DMS79 treated with DMSO at 0.1 percent for 48 hours (cell line): ENCODE data around the gene MSTN.
"Not testable (repeated sequence)": the region's sequence is repeated elsewhere in the genome, so short reads cannot be mapped to it uniquely, and the experiment has no call there.

Source experiments
- DNase-seq: peaks from one replicate; lab custom pipeline; 2025; lab: John Stamatoyannopoulos, UW

The MSTN gene

DNA sequence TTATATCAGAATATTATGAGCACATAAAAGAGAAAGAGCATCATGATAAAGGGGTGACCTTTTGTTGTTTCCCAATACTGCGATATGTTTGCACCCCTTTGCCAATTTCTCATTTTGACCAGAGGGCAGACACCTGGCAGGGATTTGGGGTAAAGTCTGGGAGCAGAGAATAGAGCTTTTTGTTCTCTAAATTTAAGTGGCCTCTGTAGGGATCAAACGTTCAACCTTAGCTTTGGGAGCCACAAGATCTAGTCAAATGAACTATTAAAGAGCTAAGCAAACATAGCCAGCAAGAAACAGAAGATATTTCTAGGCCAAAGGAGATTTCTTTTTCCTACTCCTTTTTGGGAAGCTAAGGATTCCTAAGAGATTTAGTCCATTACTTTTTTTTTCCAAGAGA is 1.1 kb upstream of the MSTN start:
- DNase-seq = no peak

GRCh38 chr2:190062053-190062452 is 476 bp downstream of the MSTN start:
- DNase-seq = no peak

DNA sequence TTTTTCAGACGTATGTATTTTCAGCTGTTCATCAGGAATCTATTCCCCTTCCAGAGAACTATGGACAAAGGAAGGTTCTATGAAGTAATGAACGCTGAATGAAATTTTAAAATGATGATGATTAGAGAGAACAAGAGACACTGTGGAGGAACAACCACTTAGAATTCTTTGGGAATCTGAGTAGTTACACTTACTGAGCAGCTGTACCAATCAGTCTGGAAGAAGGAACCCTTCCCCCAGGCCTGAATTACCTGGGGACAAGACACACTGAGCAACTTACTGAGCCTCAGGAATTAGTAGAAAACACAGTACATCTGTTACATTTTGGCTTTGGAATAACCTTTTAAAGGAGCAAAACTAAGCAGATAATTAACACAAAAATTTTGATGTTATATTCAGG is 1.9 kb downstream of the MSTN start:
- DNase-seq = no peak

DNA sequence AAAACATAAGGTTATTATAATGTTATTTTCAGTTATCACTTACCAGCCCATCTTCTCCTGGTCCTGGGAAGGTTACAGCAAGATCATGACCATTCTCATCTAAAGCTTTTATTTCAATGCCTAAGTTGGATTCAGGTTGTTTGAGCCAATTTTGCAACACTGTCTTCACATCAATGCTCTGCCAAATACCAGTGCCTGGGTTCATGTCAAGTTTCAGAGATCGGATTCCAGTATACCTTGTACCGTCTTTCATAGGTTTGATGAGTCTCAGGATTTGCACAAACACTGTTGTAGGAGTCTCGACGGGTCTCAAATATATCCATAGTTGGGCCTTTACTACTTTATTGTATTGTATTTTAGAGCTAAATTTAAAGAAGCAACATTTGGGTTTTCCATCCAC is 2.5 kb downstream of the MSTN start:
- no peak for DNase-seq

DNA sequence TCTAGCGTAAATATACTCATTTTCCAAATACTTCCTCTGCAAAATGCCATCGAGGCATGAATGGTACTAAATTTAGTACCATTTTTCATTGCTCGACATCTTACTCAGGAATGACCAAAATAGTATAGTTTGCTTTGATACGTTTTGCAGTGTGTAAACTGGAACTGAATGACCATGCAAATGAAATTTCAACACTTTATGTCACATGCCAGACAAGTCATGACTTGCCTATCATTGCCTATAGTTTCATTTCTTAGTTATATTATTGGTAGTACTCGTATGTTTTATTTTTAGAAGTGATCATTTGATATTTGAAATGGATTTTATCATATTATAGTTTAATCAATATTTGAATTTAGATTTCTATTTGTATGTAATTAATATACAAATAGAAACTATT is 9.1 kb downstream of the MSTN start:
- DNase-seq = no peak

GRCh38 chr2:190052307-190052706 is 10.2 kb downstream of the MSTN start:
- DNase-seq = no peak

DNA sequence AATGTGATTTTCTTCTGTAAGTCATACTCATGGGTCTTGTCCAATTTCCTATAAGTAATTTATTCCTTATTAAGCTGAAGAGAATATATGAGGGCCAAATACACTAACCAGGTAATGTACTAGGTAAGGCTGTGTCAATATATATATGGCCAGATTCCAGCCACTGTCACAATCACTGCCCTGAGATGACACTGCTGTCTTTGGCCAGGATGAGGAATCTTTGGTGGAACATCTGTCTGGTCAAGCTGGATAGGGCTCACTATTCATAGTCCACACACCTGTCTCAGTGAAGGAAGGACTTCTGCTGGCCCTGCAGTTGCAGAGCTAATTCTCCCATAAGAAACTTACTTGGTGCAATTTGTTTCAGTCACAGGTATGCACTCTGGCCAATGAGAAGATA is 11.3 kb downstream of the MSTN start:
- DNase-seq = no peak

DNA sequence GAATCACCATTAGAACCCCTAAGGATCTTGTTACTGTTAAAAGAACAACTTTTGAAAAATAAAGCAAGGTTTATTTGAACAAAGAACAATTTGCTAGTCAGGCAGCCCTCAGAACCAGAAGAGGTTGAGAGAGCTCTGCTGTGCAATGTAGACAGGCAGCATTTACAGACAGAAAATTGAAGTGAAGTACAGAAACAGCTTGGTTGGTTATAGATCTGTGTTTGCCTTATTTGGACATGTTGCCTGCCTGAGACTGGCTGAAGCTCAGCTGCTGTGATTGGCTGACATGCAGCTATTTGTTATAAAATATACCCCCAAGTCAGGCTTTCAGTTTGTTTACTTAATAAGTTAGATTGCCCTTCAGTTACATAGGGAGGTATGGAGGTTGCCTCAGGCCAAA is 12.5 kb downstream of the MSTN start:
- DNase-seq = no peak

DNA sequence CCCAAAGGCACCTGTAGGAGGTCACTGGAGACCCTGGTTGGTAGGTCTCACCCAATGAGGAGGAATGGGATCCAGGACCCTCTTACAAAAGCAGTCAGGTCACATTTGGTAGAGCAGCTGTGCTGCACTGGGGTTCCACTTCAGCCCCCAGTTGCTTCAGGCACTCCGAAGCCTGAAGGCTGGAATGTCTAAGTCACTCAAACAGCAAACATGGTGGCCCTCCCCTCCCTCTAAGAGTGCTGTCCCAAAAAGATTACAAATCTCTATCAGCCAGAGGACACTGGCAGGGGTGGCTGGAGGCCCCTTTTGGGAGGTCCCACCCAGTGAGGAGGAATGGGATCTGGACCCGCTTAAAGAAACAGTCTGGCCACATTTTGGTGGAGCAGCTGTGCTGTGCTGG is 17.7 kb downstream of the MSTN start:
- DNase-seq = no peak

DNA sequence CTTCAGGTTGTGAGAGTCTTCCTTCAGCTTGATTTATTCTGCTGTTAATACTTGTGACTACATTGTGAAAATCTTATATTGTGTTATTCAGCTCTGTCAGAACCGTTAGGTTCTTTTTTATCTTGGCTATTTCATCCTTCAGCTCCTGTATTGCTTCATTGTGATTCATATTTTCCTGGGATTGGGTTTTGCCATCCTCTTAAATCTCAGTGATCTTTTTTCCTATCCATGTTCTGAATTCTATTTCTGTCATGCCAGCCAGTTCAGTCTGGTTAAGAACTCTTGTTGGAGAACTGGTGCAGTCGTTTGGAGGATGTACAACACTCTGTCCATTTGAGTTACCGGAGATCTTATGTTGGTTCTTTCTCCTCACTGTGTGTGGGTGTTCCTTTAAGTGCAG is 19.1 kb downstream of the MSTN start:
- DNase-seq = no peak

DNA sequence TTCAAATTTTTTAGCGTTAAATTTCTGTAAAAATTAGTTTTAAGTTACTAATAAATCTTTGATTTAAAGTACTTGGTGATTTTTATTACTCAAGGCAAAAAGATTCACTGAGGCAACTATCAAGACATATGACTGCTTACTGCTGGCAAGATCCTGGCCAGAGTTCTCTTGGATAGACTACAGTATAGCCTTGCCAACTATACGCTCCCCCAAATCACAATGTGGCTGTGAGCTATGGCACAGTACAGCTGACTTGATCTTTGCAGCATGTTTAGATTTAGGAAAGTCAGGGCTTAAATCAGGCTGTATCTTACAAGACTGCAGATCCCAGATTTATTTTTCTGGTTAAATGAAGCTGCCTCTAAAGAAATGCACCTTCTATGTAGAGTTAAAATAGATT is 26.5 kb downstream of the MSTN start:
- no peak for DNase-seq

GRCh38 chr2:190034417-190034816 is 28.1 kb downstream of the MSTN start:
- DNase-seq = not testable (repeated sequence)

- DNase-seq = no peak
Observed at GRCh38 chr2:190031969-190032618, 30.4 kb downstream of the MSTN start.

DNA sequence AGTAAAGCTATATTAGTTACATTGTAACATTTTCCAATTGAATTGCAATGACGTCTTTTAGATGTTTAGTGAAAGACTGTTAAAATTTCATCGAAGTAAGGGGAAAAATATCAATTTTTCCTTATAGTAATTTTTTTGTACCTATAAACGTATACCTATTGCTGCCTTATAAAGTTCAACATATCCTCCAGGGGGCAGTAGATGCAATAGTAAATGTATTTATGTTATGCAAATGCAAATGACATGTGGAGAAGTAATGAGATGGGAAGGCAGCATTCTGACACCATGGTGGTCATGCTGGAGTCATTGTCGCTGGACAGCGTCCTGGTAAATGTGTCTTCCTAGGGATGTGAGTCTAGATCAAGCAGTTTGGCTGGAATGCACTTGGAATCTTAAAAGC is 38.7 kb downstream of the MSTN start:
- no peak for DNase-seq

DNA sequence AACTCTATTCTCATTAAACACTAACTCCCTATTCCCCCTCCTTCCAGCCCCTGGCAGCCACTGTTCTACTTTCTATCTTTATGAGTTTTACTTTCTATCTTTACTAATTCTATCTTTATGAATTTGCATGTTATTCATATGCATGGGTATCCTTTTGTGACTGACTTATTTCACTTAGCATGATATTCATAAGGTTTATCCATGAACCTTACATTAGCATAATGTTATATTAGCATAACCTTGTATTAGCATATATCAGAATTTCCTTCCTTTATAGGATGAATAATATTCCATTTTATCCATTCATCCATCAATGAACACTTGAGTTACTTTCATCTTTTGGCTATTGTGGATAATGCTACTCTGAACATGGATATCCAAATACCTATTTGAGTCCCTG is 41.8 kb downstream of the MSTN start:
- DNase-seq = no peak

DNA sequence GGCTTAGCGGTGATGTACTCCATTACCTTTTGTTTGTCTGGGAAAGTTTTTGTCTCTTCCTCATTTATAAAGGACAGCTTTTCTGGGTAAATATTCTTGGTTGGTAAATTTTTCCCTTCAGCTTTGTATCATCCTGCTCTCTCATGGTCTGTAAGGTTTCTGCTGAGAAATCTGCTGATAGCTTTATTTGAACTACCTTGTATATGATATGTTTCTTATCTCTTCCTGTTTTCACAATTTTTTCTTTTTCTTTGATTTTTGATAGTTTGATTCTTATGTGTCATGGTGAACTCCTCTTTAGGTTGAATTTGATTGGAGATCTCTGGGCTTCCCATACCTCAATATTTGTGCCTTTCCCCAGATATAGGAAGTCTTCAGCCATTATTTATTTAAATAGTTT is 44.7 kb downstream of the MSTN start:
- DNase-seq = no peak

DNA sequence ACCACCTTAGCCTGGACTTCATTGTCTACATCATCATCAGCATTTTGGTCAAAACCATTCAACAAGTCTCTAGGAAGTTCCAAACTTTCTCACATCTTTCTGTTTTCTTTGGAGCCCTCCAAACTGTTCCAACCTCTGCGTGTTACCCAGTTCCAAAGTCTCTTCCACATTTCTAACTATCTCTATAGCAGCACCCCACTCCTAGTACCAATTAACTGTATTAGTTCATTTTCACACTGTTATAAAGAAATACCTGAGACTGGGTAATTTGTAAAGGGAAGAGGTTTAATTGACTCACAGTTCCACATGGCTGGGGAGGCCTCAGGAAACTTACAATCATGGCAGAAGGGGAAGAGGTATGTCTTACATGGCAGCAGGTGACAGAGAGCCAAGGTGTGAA is 46.6 kb downstream of the MSTN start:
- not testable (repeated sequence) for DNase-seq
